SK-N-SH treated with all-trans-retinoic acid at 6 μM for 48 hours (cell line): ENCODE results near the gene MAP3K7CL.

Experiments used
- ATAC-seq: fragments of 200-7000 bp; cut with Tn5 transposase; 3 replicates; pipeline ENCODE4 v1.9.1; 2020; ENCODE audit warnings: mild to moderate bottlenecking, moderate library complexity
- ARNTL ChIP-seq: fragments of 450-650 bp; formaldehyde crosslinking; IDR thresholded peaks from 2 replicates; pipeline ENCODE4 v1.5.0; 2020; ENCODE audit warnings: low read depth, mild to moderate bottlenecking, moderate library complexity, borderline replicate concordance
- BACH2 ChIP-seq: fragments of 250-450 bp; sonication (Bioruptor Pico); IDR thresholded peaks from 2 replicates; pipeline ENCODE4 v1.9.0; 2021; ENCODE audit warnings: mild to moderate bottlenecking, borderline replicate concordance
- ESRRG ChIP-seq: fragments of 250-450 bp; sonication (Bioruptor Pico); IDR thresholded peaks from 2 replicates; pipeline ENCODE4 v1.6.1; 2021; ENCODE audit warnings: mild to moderate bottlenecking
- GLIS3 ChIP-seq: fragments of 250-450 bp; sonication (Bioruptor Pico); IDR thresholded peaks from 2 replicates; pipeline ENCODE4 v1.5.0; 2020; ENCODE audit warnings: mild to moderate bottlenecking, moderate library complexity
- ISL1 ChIP-seq: fragments of 250-450 bp; sonication (Bioruptor Pico); IDR thresholded peaks from 2 replicates; pipeline ENCODE4 v2.1.2; 2022; ENCODE audit warnings: mild to moderate bottlenecking, moderate library complexity
- PATZ1 ChIP-seq: fragments of 250-450 bp; sonication (Bioruptor Pico); IDR thresholded peaks from 2 replicates; pipeline ENCODE4 v1.8.0; 2020; ENCODE audit warnings: mild to moderate bottlenecking, moderate library complexity, borderline replicate concordance
- POU6F1 ChIP-seq: fragments of 250-450 bp; sonication (Bioruptor Pico); IDR thresholded peaks from 2 replicates; pipeline ENCODE4 v1.8.0; 2021; ENCODE audit warnings: low read depth, mild to moderate bottlenecking, moderate library complexity, borderline replicate concordance
- PPARA ChIP-seq: fragments of 250-450 bp; sonication (Bioruptor Pico); IDR thresholded peaks from 2 replicates; pipeline ENCODE4 v1.5.0; 2020; ENCODE audit warnings: mild to moderate bottlenecking, borderline replicate concordance
- SNAI2 ChIP-seq: fragments of 250-450 bp; sonication (Bioruptor Pico); IDR thresholded peaks from 2 replicates; pipeline ENCODE4 v1.5.0; 2020; ENCODE audit warnings: mild to moderate bottlenecking, moderate library complexity
- TCF4 ChIP-seq: fragments of 250-450 bp; sonication (Bioruptor Pico); IDR thresholded peaks from 2 replicates; pipeline ENCODE4 v1.8.0; 2021; ENCODE audit warnings: mild to moderate bottlenecking, moderate library complexity, borderline replicate concordance
- TOX ChIP-seq: fragments of 250-450 bp; sonication (Bioruptor Pico); IDR thresholded peaks from 2 replicates; pipeline ENCODE4 v1.8.0; 2021; ENCODE audit warnings: mild to moderate bottlenecking, moderate library complexity, borderline replicate concordance
- TSHZ2 ChIP-seq: fragments of 250-450 bp; sonication (Bioruptor Pico); IDR thresholded peaks from 2 replicates; pipeline ENCODE4 v1.5.0; 2020; ENCODE audit warnings: mild to moderate bottlenecking, moderate library complexity
- ZC3H10 ChIP-seq: fragments of 250-450 bp; sonication (Bioruptor Pico); IDR thresholded peaks from 2 replicates; pipeline ENCODE4 v1.5.1; 2021; ENCODE audit warnings: mild to moderate bottlenecking, moderate library complexity
- ZFP3 ChIP-seq: fragments of 250-450 bp; sonication (Bioruptor Pico); IDR thresholded peaks from 2 replicates; pipeline ENCODE4 v1.5.0; 2020; ENCODE audit warnings: mild to moderate bottlenecking, moderate library complexity
- ZFP30 ChIP-seq: fragments of 450-650 bp; formaldehyde crosslinking; IDR thresholded peaks from 2 replicates; pipeline ENCODE4 v1.5.0; 2022; ENCODE audit warnings: mild to moderate bottlenecking, moderate library complexity
- ZNF565 ChIP-seq: fragments of 450-650 bp; formaldehyde crosslinking; conservative IDR thresholded peaks from 2 replicates; pipeline ENCODE4 v1.5.0; 2020; ENCODE audit warnings: low read depth, mild to moderate bottlenecking, moderate library complexity
- ZNF70 ChIP-seq: fragments of 450-650 bp; formaldehyde crosslinking; IDR thresholded peaks from 2 replicates; pipeline ENCODE4 v1.5.0; 2020; ENCODE audit warnings: mild to moderate bottlenecking, moderate library complexity
- ZNF8 ChIP-seq: fragments of 450-650 bp; formaldehyde crosslinking; IDR thresholded peaks from 2 replicates; pipeline ENCODE4 v1.5.0; 2020; ENCODE audit warnings: mild to moderate bottlenecking, moderate library complexity
- TF ChIP-seq, protein P1 (sequence below): fragments of 250-450 bp; sonication (Bioruptor Pico); IDR thresholded peaks from 2 replicates; pipeline ENCODE4 v1.5.1; 2020; ENCODE audit warnings: low read depth, mild to moderate bottlenecking, moderate library complexity

MAP3K7CL gene

GRCh38 chr21:29215709-29216108 is 85.3 kb downstream of the MAP3K7CL start:
- TF ChIP-seq ISL1 (CRISPR knock-in tag), result peak; percentile 78
- TF ChIP-seq TOX (CRISPR knock-in tag), result no peak
- ATAC-seq, result peak; percentile 78

DNA sequence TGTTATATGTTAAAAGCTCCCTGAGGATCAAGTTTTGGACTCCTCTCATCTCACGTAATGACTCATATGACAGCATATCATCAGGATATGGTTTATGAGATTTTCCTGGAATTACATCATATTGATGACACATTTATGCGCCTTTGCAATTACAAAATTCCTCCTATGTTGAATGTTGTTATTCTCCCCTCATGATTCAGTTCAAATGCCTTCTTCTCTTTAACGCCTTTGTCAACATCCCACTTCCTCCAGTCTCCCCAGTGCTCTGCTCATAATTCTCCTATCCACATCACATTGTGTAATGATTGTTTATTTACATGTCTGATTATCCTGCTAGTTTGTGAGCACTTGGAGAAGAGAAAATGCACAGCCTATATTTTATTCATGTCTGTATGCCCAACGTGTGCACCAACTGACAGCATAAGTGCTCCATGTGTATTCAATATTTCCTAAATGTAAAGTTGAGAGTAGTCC is 87.4 kb downstream of the MAP3K7CL start:
- TF ChIP-seq ZC3H10 (CRISPR knock-in tag), result no peak
- no peak for TF ChIP-seq ZNF70 (CRISPR knock-in tag)
- no peak for TF ChIP-seq ZFP30 (CRISPR knock-in tag)
- TF ChIP-seq, protein P1, sequence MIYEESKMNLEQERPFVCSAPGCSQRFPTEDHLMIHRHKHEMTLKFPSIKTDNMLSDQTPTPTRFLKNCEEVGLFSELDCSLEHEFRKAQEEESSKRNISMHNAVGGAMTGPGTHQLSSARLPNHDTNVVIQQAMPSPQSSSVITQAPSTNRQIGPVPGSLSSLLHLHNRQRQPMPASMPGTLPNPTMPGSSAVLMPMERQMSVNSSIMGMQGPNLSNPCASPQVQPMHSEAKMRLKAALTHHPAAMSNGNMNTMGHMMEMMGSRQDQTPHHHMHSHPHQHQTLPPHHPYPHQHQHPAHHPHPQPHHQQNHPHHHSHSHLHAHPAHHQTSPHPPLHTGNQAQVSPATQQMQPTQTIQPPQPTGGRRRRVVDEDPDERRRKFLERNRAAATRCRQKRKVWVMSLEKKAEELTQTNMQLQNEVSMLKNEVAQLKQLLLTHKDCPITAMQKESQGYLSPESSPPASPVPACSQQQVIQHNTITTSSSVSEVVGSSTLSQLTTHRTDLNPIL (CRISPR knock-in tag), result peak; percentile 75
- no peak for TF ChIP-seq PATZ1 (CRISPR knock-in tag)
- TF ChIP-seq ESRRG (CRISPR knock-in tag), result no peak
- TF ChIP-seq TSHZ2 (CRISPR knock-in tag), result no peak
- 0 out of 2 replicates have a peak, but pooled peaks have one; percentile 30 for TF ChIP-seq POU6F1 (CRISPR knock-in tag)
- TF ChIP-seq BACH2, result no peak
- TF ChIP-seq ZFP3, result no peak
- TF ChIP-seq ISL1 (CRISPR knock-in tag), result peak; percentile 78
- ATAC-seq, result peak; percentile 43; the same call in 2 of the 3 replicates

GRCh38 chr21:29218749-29219148 is 88.3 kb downstream of the MAP3K7CL start:
- TF ChIP-seq TCF4 (CRISPR knock-in tag), result no peak
- no peak for TF ChIP-seq TOX (CRISPR knock-in tag)
- no peak for TF ChIP-seq POU6F1 (CRISPR knock-in tag)
- TF ChIP-seq SNAI2, result no peak
- TF ChIP-seq ARNTL (CRISPR knock-in tag), result no peak
- no peak for TF ChIP-seq TSHZ2 (CRISPR knock-in tag)
- TF ChIP-seq GLIS3 (CRISPR knock-in tag), result no peak
- no peak for TF ChIP-seq ZNF565 (CRISPR knock-in tag)
- no peak for TF ChIP-seq BACH2
- no peak for TF ChIP-seq ZNF70 (CRISPR knock-in tag)
- TF ChIP-seq PPARA (CRISPR knock-in tag), result no peak
- no peak for TF ChIP-seq ZFP30 (CRISPR knock-in tag)
- TF ChIP-seq ISL1 (CRISPR knock-in tag), result no peak
- TF ChIP-seq ESRRG (CRISPR knock-in tag), result no peak
- TF ChIP-seq, protein P1 (CRISPR knock-in tag), result no peak
- TF ChIP-seq ZFP3, result no peak
- no peak for TF ChIP-seq PATZ1 (CRISPR knock-in tag)
- no peak for TF ChIP-seq ZC3H10 (CRISPR knock-in tag)
- TF ChIP-seq ZNF8, result no peak
- no peak for ATAC-seq
